B cell (primary cell): Measurements from ENCODE around the gene ATG13. TPM values are rescaled to one million over a fixed set of nuclear protein-coding genes. Genes with fewer than 3 reads are reported as not detected.

Experiments used
- ATAC-seq: fragments of 200-7000 bp; cut with Tn5 transposase; one replicate; pipeline ENCODE4 v1.10.0; 2021; ENCODE audit warnings: low read depth, mild to moderate bottlenecking, moderate number of reproducible peaks, moderate library complexity
- CTCF ChIA-PET: fragments of 350-600 bp; sonication (Branson Sonifier 250); formaldehyde crosslinking; loops from one replicate; lab custom pipeline; 2021; ENCODE audit warnings: antibody characterized with exemption, inconsistent platforms; lab: Charles Lee
- POLR2A ChIA-PET: fragments of 350-600 bp; sonication (Branson Sonifier 250); formaldehyde crosslinking; loops from one replicate; lab custom pipeline; 2021; ENCODE audit warnings: antibody characterized with exemption; lab: Charles Lee
- DNase-seq: peaks from one replicate; pipeline ENCODE4 v3.0.0; 2013
- H2AFZ ChIP-seq: 2 replicates; pipeline ENCODE4 v1.6.1; 2012; ENCODE audit warnings: mild to moderate bottlenecking, low read depth, low read length; ENCODE audit not compliant: insufficient read depth, poor library complexity, severe bottlenecking
- H3K27ac ChIP-seq, 2 donors: 1 replicate in 1 of 2; 2 replicates in 1 of 2; pipeline ENCODE4 v1.5.1; 2012 to 2013; ENCODE audit warnings: low read length in 2 of 2, mild to moderate bottlenecking in 2 of 2, moderate library complexity in 1 of 2
- H3K27me3 ChIP-seq, 4 experiments: fragments of 200-600 bp in 1 of 4; sonication (generic) in 1 of 4; replicated peaks in 1 of 4; 1 replicate in 2 of 4; 2 replicates in 2 of 4; pipeline versions ENCODE4 v1.6.1 to v1.7.0; 2013 to 2016; ENCODE audit warnings: low read length in 3 of 4, mild to moderate bottlenecking in 2 of 4, mixed read lengths in 1 of 4, moderate library complexity in 1 of 4; ENCODE audit not compliant: insufficient read depth in 4 of 4, control insufficient read depth in 3 of 4; ENCODE audit errors: control extremely low read depth in 1 of 4
- H3K36me3 ChIP-seq, 2 experiments: replicated peaks in 1 of 2; 1 replicate in 1 of 2; 2 replicates in 1 of 2; pipeline versions ENCODE4 v1.6.1 to v1.7.1; 2013; ENCODE audit warnings: low read length in 1 of 2; ENCODE audit not compliant: insufficient read depth in 2 of 2, control insufficient read depth in 1 of 2; ENCODE audit errors: control extremely low read depth in 1 of 2, extremely low read depth in 1 of 2
- H3K4me1 ChIP-seq, 2 donors: fragments of 200-600 bp in 1 of 2; sonication (generic) in 1 of 2; 1 replicate in 1 of 2; 2 replicates in 1 of 2; pipeline versions ENCODE4 v1.5.1 to v1.6.1; 2013 to 2017; ENCODE audit warnings: low read length in 2 of 2; ENCODE audit not compliant: control insufficient read depth in 2 of 2, insufficient read depth in 2 of 2
- H3K4me2 ChIP-seq: replicated peaks from 2 replicates; pipeline ENCODE3; 2012; ENCODE audit warnings: mild to moderate bottlenecking, low read depth, low read length; ENCODE audit not compliant: poor library complexity, severe bottlenecking
- H3K4me3 ChIP-seq, 5 experiments: fragments of 200-600 bp in 1 of 5; sonication (generic) in 1 of 5; 1 replicate in 3 of 5; 2 replicates in 2 of 5; pipeline versions ENCODE4 v1.5.1 to v1.7.0; 2011 to 2016; ENCODE audit warnings: low read length in 4 of 5, mild to moderate bottlenecking in 4 of 5, low read depth in 2 of 5, control low read depth in 1 of 5, moderate library complexity in 1 of 5; ENCODE audit not compliant: insufficient read depth in 1 of 5; ENCODE audit errors: control extremely low read depth in 1 of 5, extremely low read depth in 1 of 5
- H3K79me2 ChIP-seq: fragments of 200-600 bp; sonication (generic); one replicate; pipeline ENCODE4 v1.6.0; 2016; ENCODE audit warnings: low read length; ENCODE audit not compliant: control insufficient read depth, insufficient read depth
- H3K9ac ChIP-seq: fragments of 200-600 bp; sonication (generic); 2 replicates; pipeline ENCODE4 v1.6.1; 2017; ENCODE audit warnings: mild to moderate bottlenecking, low read length, moderate library complexity
- H3K9me3 ChIP-seq, 3 donors: one replicate each; pipeline versions ENCODE4 v1.6.1 to v1.7.1; 2013; ENCODE audit warnings: low read length in 2 of 3; ENCODE audit not compliant: control insufficient read depth in 2 of 3, insufficient read depth in 1 of 3; ENCODE audit errors: control extremely low read depth in 1 of 3
- H4K20me1 ChIP-seq: 2 replicates; pipeline ENCODE4 v1.6.0; 2012; ENCODE audit warnings: mild to moderate bottlenecking, low read length; ENCODE audit not compliant: insufficient read depth, control insufficient read depth, poor library complexity, severe bottlenecking
- H3K27ac Mint-ChIP-seq: one replicate; pipeline ENCODE4 v1.8.0; 2021; ENCODE audit warnings: mixed read lengths
- H3K27me3 Mint-ChIP-seq: one replicate; pipeline ENCODE4 v1.8.0; 2021; ENCODE audit warnings: mixed read lengths
- H3K4me1 Mint-ChIP-seq: one replicate; pipeline ENCODE4 v1.8.0; 2021; ENCODE audit warnings: mixed read lengths
- H3K4me3 Mint-ChIP-seq: one replicate; pipeline ENCODE4 v1.8.0; 2021; ENCODE audit warnings: mixed read lengths
- H3K9me3 Mint-ChIP-seq: one replicate; pipeline ENCODE4 v1.8.0; 2022; ENCODE audit warnings: mixed read lengths; ENCODE audit not compliant: insufficient read depth
- EZH2 ChIP-seq: IDR thresholded peaks from 2 replicates; pipeline ENCODE4 v1.6.1; 2012; ENCODE audit warnings: borderline replicate concordance, low read depth, mild to moderate bottlenecking, moderate library complexity, low read length; ENCODE audit not compliant: insufficient read depth, poor library complexity, severe bottlenecking
- WGBS: methylation state at CpG from one replicate; pipeline ENCODE4 v1.1.5; 2013; ENCODE audit warnings: missing lambda C conversion rate; ENCODE audit not compliant: insufficient coverage; 5-methylcytosine and 5-hydroxymethylcytosine counted together
- intact Hi-C: fragments of 100-400 bp; cut with micrococcal nuclease; formaldehyde crosslinking; loops from one replicate; pipeline ENCODE4 v1.10.0; 2022
- polyA plus RNA-seq: library from polyadenylated mRNA; depleted of rRNA; stranded (reverse); fragments of >200 nt; gene quantifications from 2 replicates; pipeline ENCODE4 v1.2.3, GENCODE V29; 2012
- total RNA-seq, 2 donors: library from RNA; stranded (reverse); fragments of 120-200 nt in 1 of 2; gene quantifications; 1 replicate in 1 of 2; 2 replicates in 1 of 2; pipeline versions ENCODE4 v1.2.3 to v1.2.4, GENCODE V29; 2013 to 2022
- TF ChIP-seq, protein P1 (sequence below): fragments of 200-600 bp; IDR thresholded peaks from one replicate; pipeline ENCODE4 v1.8.0; 2022; ENCODE audit warnings: antibody characterized with exemption, mild to moderate bottlenecking

The ATG13 gene
- total and polyA plus RNA-seq, 2 donors (not counting 1 experiment from before 2014, with no cell fraction given), result 48.5 to 88.8 TPM

DNA sequence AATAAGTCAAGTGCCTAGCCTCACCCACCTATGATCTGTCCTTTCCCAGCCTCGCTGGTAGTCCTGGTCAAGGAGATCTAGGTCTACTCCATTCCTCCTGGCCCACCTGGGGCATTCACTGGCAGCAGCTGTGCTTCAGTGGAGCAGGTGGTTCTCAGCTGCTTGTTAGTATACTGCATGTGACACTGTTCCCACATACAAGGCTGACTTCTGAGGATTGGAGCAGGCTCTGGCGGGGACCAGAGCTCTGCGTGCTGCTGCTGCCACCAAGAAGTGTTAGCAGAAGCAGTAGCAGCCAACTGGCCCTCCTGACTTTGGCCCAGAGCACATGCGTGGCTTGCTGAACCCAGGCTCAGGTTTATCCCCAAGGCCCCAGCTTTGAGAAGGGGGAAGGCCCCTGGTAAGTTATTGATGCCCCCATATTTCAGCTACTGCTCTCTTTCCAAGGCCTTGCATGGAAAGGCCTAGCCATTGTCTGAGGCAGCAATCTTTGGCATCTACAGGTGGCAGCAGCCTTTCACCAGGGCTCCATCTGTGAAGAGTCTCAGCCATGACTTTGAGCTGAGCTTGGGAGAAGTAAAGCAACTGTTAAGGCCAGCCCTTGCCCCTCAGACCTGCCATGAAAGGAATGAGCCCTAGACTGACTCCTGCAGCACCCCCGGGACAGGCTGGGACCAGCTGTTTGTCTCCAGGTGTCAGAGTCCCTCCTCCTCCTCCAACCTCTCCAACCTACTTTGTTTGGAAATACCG is 56.5 kb downstream of the ATG13 start:
- Histone ChIP-seq H3K27me3 (no peaks in the 10 kb centered on the region), H3K4me3 (no peak overlapping the region), H3K27ac (peak overlapping the region; percentile 51 to 68), H3K79me2 (no peaks in the 10 kb centered on the region), H2AFZ (no peak overlapping the region), H4K20me1 (no peaks in the 10 kb centered on the region), H3K4me2 (no peak overlapping the region), H3K36me3 (peaks cover 0 to 52% of the 10 kb centered on the region in 2 experiments), H3K4me1 (peaks cover 29 to 36% of the 10 kb centered on the region in 2 donors), H3K9ac (no peak overlapping the region), H3K9me3 (no peaks in the 10 kb centered on the region)
- ATAC-seq, result no peak
- no peak for DNase-seq
- ChIA-PET CTCF (no interaction called here), POLR2A (no interaction called here)
- no peaks in the 10 kb centered on the region for H3K27me3 Mint-ChIP-seq
- H3K9me3 Mint-ChIP-seq, result no peaks in the 10 kb centered on the region
- H3K4me1 Mint-ChIP-seq, result peaks cover 33% of the 10 kb centered on the region
- H3K27ac Mint-ChIP-seq, result peak overlapping the region; percentile 85
- TF ChIP-seq, protein P1, sequence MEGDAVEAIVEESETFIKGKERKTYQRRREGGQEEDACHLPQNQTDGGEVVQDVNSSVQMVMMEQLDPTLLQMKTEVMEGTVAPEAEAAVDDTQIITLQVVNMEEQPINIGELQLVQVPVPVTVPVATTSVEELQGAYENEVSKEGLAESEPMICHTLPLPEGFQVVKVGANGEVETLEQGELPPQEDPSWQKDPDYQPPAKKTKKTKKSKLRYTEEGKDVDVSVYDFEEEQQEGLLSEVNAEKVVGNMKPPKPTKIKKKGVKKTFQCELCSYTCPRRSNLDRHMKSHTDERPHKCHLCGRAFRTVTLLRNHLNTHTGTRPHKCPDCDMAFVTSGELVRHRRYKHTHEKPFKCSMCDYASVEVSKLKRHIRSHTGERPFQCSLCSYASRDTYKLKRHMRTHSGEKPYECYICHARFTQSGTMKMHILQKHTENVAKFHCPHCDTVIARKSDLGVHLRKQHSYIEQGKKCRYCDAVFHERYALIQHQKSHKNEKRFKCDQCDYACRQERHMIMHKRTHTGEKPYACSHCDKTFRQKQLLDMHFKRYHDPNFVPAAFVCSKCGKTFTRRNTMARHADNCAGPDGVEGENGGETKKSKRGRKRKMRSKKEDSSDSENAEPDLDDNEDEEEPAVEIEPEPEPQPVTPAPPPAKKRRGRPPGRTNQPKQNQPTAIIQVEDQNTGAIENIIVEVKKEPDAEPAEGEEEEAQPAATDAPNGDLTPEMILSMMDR, result no peak
- TF ChIP-seq EZH2, result no peak
- intact Hi-C loops, result no loop called here
- no peak overlapping the region for H3K4me3 Mint-ChIP-seq
- WGBS, result 95% methylated on average over 5 of the region's 6 CpGs
